GM18499 (cell line): ENCODE measurements around the gene ARAF.

Experiments used
- ATAC-seq: cut with Tn5 transposase; IDR thresholded peaks from one replicate; pipeline ENCODE4 v1.9.1; 2021; ENCODE audit warnings: moderate number of reproducible peaks; ENCODE audit not compliant: insufficient read depth, unreplicated experiment

The ARAF gene

DNA sequence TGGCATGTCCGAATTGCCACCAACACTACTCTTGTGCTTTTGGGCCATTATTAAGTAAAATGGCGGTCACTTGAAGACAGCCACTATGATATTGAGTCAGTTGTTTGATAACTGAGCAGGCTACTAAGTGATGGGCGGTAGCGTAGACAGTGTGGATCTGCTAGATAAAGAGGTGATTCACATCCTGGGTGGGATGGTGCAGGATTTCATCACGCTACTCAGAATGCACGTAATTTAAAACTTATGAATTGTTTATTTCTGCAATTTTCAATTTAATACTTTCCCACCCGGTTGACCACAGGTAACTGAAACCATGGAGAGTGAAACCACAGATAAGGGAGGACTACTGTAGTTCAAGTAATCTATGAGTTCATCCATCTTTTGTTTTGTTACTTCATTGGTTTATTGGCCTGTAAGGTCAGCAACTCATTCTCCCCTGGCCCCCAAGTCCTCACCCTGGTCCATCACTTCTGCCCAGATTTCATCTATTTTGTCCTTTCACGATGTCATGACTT lies 2.9 kb downstream of the ARAF start:
- ATAC-seq = no peak

DNA sequence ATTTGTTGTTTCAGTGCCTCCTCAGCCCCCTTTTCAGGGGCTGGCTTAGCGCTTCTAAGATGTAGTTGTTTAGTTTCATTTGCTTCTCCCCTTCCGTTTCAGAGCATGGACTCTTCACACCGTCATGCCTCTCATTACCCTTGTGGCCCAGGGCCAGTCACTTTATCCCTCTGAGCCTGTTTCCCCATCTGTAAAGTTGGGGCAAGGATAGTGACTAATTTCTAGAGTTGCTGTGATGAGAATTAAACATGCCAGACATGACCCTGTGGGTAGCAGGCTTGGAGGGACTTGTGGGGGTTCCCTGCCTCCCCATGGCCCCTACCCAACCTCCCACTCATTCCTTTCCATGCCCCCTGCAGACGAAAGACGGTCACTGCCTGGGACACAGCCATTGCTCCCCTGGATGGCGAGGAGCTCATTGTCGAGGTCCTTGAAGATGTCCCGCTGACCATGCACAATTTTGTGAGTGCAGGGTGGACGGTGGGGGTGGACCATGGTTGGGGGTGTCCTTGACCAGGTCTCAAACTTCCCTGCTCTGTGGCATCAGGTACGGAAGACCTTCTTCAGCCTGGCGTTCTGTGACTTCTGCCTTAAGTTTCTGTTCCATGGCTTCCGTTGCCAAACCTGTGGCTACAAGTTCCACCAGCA lies 3.6 kb downstream of the ARAF start:
- no peak for ATAC-seq

DNA sequence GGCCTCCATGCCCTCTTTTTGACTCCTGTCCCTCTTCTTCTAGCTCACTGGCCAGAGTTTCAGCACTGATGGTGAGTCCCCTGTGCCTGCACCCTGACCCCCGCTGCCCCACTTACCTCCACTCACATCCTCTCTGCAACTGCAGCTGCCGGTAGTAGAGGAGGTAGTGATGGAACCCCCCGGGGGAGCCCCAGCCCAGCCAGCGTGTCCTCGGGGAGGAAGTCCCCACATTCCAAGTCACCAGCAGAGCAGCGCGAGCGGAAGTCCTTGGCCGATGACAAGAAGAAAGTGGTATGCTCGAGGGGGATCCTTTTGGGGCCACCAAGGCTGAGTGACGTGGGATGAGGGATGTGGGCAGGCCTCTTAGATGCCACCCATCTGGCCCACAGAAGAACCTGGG lies 5.8 kb downstream of the ARAF start:
- no peak for ATAC-seq

DNA sequence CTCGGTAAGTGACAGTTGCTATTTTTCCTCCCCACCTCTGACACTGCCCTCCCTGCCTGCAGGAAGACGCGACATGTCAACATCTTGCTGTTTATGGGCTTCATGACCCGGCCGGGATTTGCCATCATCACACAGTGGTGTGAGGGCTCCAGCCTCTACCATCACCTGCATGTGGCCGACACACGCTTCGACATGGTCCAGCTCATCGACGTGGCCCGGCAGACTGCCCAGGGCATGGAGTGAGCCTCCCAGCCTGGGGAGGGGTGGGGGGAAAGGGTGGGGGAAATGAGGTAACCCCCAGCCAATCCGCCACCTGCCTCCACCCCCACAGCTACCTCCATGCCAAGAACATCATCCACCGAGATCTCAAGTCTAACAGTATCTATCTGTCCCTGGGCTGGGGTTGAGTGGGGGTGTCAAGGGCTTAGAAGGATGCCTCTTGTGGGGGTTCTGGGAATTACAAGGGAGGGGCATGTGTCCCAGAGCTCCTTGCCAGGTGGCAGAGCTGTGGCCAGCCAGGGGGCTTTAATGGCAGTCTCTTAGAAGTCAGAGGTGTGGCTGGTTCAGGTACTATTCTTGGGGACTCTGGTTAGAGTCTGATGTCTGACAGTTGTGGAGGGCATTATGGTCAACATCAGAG lies 7.8 kb downstream of the ARAF start:
- no peak for ATAC-seq

DNA sequence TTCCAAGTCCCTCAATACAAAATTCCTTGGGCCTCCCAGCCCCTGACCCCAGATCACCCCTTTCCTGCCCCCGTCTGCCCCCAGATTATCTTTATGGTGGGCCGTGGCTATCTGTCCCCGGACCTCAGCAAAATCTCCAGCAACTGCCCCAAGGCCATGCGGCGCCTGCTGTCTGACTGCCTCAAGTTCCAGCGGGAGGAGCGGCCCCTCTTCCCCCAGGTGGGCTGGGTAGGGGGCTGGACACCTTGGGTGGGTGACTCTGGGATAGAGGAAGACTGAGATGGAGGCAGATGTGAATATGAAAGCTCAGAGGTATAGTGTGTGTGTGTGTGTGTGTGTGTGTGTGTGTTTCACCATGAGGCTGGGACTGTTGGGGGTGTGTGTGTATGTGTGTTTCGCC lies 9.8 kb downstream of the ARAF start:
- ATAC-seq = no peak

DNA sequence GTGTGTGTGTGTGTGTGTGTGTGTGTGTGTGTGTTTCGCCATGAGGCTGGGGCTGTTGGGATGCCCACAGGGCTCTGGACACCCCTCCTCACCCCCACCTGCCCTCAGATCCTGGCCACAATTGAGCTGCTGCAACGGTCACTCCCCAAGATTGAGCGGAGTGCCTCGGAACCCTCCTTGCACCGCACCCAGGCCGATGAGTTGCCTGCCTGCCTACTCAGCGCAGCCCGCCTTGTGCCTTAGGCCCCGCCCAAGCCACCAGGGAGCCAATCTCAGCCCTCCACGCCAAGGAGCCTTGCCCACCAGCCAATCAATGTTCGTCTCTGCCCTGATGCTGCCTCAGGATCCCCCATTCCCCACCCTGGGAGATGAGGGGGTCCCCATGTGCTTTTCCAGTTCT lies 10.2 kb downstream of the ARAF start:
- ATAC-seq = no peak

DNA sequence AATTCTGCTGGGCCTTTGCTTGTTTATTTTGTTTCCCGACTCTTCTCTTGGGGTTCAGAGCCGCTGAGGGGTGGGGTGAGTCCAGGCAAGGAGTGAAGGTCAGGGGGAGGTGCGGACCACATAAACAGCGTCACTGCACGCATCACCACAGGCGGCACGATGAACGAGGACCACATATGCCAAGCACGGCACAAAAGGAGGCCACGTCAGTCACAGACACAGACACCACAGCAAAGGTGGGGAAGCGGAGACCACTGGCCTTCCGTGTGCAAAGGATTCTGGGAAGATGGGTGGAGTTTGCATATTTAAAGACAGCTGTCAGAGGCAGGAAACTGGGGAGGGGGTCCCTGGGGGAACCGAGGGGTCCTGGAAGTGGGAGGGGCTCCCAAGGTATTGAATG lies 10.9 kb downstream of the ARAF start:
- ATAC-seq = no peak

DNA sequence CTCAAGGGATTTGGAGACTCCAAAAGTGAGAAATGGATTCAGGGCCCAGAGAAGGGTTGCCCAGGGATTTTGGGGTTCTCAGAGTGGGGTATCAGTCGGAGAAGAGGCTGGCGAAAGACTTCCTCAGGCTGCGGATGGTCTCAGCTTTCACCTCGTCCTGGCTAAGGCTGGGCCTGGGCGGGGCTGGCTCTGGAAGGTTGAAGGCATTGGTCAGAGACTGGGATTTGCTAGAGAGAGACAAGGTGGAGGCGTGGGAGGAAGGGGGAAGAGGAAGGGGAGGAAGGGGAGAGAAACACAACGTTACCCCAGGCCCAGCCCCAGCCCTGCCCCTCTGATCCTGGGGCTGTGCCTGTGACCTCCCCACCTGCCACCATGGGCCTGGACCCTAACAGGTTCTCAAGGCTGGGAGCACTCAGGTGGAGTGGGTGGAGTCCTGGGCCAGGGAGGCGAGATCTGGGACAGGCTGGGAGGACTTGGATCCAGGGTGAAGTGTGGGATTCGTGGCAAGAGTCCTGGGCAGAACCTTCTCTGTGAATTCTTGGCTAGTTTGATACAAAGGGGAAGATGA lies 11.9 kb downstream of the ARAF start:
- ATAC-seq = no peak

DNA sequence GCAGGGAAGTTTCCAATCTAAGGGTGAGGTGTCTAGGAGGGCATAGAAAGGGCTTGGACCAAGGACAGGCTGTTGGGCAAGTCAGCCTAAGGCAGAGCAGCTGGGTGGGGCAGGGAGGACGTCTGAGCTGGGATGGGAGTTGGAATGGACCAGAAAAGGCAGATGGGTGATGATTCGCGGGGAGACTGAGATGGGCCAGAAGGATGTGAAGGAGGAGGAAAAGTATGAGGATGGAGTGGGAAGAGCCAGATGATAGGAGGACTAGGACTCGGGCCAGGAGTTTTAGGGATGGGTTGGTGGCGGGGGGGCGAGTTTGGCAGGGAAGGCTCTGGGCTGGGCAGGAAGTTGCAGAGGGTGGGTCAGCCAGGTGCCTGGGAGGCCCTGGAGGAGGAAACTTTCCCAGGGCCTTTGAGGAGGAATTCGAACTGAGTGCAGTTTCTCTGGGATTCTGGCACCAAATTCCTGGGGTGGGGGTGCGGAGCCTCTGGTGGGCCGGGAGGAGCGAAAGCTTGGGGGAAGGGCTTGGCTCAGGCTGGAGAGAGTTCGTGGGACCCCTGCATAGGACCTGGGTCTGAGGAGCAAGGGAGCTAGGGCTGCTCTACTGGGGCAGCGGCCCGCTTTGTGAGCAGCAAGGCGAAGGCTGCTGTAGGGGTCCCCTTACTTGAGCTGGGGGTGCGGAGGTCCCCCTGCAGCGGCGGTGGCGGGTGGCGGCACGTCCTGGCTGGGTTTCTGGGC lies 12.5 kb downstream of the ARAF start:
- no peak for ATAC-seq

DNA sequence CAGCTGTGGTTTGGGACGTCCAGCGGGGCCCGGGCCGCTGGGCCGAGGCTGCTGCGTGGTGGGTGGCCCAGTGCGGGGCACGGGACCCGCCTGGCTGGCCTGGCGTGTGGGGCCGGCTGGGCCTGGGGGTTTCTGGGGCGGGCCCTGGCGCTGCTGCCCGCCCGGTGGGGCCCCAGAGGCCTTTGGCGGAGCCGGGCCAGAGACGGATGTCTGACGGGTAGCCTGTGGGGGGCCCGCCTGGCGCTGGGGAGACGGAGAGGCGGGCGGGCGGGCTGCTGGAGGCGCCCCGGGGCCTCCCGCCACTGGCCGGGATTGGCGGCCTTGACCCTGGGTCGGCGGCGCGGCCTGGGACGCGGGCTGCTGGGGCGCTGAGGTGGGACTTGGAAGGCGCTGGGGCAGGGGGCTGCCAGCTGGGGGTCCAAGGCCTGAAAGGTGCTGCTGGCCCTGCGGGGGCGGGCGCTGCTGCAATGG lies 13.1 kb downstream of the ARAF start:
- no peak for ATAC-seq

DNA sequence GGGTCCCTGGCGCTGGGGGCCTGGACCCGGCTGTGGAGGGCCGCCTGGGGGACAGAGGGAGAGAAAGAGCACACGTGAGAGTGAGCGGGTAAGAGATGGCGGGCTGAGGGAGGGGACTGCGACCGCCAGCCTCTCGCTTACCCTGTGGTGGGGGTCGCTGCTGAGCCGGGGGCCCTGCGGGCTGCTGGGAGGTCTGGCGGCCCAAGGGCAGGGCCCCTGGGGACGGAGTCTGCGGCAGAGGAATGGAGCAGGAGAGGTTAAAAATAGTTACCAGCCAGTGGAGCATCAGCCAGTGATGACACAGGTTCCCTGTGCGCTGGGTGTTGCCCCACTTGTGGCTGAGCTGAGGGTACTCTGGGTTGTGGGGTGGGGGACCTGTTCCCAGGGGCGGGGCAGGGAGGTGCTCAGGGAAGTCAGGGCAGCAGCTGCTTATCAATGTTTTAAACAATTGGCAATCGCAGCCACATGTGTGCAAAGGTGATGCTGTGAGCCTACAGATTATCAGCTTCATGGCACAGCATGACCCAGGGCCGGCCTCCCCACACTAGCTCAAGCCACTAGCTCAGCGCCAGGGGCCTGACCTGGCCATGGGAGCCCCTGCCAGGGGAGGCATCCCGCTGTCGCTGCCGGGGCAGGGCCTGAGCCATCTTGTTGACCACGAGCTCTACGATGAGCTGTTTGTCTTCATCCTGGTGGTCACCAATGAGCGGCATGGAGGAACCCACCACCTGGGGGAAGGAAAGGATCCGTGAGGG lies 13.7 kb downstream of the ARAF start:
- no peak for ATAC-seq

DNA sequence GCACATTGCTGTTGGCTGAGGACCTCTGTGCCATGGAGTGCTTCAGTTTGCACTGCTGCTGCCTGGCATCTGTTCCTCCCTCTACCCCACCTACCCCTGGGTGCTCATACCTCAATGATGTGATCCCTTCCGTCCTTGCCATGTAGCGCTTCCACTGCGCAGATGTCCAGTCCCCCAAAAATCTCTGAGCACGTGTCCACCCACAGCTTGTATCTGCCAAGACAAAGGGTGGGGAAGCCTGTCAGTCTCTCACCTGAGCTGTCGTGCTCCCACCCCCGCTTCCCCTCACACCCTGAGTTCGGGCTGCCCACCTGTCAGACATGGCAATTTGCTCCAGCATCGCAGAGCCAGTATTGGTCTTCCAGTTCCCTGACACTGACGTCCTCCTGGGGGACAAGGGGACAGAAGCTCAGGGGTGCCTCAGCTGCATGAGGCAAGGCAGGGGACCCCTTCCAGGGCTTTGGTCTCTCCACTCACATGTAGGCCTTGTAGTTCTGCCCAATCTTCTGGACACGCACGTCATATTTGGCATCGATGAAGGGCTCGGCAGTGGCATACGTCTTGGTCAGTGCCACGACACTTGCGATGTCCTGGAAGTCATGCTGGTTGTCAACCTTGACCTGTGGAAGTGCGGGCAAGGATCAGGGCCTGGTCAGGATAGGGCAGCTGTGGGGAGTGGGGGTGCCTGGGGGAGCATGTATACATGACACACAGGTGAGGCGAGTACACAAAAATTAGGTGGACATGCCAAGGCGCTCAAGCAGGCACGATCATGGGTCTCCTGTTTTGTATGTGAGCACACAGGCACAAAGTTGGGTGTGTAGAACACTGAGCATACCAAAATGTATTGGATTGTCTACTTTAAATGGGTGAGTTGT lies 15.3 kb downstream of the ARAF start:
- ATAC-seq = no peak

DNA sequence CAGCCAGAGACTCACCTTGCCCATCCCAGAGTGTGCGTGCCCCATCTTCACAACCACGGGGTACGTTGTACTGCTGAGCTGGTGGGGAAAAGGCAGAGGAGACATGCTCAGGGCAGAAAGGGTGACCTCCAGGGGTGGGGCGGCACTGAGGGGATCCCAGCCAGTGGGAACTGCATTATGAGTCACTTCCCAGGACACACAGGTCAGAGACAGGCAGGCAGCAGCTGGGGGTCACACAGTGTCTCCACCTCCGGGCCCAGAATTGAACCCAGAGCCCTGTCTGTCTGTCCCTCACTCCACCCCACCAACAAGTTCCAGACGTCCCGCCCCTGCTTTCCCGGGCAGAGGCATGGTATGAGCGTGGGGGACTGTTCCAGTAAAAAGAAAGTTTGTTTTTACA lies 16.4 kb downstream of the ARAF start:
- no peak for ATAC-seq

DNA sequence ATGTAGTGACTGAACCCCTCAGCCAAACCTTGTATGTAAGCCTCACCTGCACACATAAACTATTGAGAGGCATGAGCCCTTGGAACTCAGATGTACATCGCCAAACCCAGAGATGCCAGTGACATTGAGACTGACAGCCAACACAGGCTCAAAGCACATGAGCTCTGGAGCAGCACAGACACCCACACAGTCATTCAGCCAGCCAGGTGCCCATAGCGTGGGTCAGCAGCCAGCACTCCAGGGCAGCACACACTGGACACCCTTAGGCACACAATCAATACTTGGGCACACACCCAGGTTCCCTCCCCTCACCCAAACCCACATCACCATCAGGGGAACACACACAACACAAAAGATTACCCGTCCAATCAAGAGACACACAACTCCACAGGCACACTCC lies 16.9 kb downstream of the ARAF start:
- no peak for ATAC-seq

DNA sequence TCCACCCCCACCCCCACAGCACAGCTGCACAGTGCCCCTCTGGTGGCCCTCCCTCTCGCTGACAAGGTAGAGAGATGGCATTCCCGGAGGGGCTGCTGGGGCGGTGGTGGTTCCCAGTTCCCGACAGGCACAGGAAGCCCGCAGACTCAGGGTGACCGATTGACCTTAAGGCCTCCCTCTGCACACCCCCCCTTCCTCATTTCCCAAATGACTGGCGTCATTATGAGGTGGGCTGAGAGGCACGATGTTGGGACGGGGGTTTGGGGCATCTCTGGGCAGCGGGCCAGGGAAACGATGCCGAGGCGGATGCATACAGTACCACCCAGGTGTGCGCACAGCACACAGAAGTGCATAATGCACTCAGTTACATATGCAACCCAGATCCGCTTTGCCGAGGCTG lies 17.7 kb downstream of the ARAF start:
- ATAC-seq = no peak

DNA sequence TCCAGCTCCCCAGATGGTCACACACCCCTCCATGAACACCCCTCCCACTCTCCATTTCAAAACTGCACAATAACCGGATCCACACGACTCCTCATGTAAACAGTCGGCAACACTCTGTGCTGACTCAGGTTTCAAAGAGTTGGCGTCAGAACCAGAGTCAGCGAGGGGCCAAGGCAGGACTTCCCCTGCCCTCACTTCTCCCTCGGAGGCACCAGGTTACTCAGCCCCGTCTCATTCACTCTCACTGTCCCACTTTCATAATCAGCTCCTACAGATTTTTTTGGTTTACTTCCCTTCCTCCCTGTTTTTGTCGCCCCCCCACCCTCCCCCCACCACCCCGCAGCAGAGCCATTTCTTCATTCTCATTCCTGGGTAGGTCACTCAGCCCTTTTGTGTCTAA lies 18.5 kb downstream of the ARAF start:
- ATAC-seq = no peak

DNA sequence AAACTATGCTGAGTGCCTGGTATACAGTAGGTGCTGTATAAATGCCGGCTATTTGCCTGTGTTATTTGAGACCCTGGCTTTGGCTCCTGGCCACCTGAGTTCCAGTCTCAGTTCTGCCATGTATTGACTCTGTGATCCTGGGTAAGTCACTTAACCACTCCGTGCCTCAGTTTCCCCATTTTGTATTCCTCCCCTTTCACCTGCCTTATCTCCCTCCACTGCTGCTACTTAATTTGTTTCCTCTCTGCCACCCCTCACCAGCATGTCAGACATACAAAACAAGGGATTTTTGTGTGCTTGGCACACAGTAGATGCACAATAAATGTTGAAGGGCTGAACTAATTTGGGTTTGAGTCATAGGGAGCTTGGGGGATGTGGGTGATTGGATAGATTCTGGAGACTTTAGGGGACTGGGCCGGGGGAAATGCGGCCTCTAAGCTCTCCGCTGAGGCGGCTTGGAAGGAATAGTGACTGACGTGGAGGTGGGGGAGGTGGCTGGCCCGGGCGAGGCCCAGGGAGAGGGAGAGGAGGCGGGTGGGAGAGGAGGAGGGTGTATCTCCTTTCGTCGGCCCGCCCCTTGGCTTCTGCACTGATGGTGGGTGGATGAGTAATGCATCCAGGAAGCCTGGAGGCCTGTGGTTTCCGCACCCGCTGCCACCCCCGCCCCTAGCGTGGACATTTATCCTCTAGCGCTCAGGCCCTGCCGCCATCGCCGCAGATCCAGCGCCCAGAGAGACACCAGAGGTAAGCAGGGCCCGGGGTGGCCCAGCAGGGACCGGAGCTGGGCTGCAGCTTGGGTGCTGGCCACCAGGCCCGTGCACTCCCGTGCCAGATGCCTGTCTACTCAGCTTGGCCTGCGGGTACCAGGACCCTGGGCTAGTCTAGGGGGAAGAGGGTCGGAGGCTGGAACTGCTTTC lies 21.0 kb downstream of the ARAF start, which contains the start of gene TIMP1:
TIMP1 (plus strand) TSS at position 706 of the 917 bp plus-strand sequence. CDS start 980 bp downstream, outside the sequence.
- no peak for ATAC-seq

DNA sequence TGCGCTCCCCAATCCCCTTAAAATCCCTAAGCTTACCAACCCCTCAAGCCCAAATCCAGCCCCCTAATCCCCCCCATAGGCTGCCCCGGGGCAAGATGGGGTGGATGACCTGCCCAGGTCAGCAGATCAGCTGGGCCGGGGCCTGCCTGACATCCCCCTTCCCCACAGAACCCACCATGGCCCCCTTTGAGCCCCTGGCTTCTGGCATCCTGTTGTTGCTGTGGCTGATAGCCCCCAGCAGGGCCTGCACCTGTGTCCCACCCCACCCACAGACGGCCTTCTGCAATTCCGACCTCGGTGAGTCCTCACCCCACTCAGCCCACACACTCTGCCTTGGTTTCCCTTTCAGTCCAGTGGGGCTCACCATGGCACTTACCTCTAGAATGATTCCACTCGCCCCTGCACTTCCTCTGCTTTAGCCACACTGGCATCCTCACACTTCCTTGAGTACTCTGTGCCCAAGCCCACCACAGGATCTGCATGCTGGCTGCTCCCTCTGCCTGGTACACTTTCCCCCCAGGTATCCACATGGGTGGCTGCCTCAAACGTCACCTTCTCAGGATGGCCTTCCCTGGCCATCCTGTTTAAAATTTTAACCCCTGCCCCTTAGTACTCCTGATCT lies 22.3 kb downstream of the ARAF start:
- no peak for ATAC-seq
